ENCODE data around the gene ANK3. TPM values are rescaled to one million over a fixed set of nuclear protein-coding genes. Genes with fewer than 3 reads are reported as not detected.
A peak's percentile ranks its signal among the peaks of the same experiment; 100 is the strongest.

Gene ANK3
- total RNA-seq, 1 donor from 2014 or later: 39.1 TPM

DNA sequence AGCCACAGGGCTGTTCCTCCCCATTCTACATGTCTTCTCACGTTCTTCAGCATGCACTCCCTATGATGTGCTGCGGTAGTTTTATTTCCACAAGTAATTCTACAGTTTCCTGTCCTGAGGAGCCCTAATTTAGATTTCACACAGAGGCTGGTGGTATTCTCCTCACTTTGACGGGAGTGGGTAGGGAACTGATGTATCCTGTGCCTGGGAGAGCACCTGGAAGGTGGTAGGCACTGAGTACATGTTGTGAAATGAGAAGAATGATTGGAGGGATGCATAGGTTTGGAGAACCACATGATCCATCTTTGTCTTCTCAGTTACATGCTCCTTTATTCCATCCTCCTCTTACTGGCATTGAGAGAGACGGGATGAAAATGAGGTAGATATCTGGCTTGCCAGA is 365.2 kb downstream of the ANK3 start:
- ATAC-seq: no peak

DNA sequence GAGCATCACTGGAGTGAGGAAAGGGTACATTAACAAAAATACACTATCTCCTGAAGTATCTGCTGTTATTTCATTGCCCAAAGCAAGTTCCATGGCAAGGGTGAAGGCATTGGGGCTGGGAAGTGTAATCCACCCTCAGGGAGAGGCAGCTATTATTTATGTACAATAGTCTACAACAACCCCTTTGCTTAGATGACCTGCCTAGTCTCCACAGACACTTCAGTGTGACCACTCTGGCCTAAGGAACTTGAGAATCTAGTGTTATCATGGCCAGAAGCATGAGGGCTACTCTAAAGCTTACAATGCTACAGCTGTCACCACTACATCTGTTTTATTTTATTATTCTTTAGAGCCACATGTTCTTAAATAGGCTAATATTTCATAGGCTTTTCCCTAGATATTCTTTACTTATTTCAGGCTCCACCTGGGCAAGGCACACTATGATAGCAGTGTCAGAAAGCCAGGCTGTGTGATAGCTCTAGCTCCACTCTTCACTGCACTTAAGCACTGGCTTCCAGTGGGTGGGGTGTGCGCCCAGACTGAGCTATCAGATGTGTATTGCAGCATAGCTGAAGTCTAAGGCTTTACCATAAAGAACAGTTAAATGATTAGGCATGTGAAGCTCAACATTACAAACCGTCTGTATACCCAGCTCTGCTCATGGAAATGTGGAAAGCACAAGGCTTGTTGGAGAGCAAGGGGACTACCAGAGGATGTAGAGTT is 366.4 kb downstream of the ANK3 start:
- ATAC-seq: no peak

DNA sequence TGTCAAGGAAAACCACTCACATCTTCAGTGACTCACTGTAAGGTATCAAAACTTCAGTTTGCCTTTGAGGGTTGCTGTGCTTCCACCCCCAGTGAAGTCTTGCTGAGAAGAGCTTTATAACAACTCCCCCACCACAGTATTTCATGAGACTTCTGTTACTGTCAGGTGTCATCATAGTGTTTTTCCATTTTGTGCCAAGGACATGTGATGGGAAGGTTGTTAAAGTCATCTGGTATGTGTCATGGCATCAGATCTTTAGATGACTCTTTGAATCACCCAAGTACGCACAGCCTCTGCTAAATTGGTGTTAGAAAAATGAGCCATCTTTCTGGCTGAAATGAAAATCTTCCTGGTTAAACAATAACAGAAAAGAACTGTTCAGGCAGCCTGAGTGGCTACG is 368.3 kb downstream of the ANK3 start:
- ATAC-seq: no peak

DNA sequence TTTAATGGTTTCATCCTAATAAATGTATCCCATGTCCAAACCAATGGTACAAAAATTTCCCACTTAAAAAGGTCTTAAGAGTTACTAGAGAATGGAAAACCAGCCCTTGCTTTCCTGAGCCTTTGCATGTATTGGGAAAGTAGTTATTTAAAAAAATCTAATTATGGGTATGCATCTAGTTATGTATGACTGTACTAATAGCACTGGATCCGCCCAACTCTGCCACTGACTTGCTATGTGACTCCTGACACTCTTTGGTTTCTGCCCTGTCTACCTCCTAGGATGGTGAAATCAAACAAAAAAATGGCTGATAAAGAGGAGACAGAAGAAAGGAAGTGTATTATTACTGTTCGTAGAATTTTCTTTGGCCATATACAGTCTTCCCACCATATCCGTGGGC is 372.9 kb downstream of the ANK3 start:
- no peak for ATAC-seq

DNA sequence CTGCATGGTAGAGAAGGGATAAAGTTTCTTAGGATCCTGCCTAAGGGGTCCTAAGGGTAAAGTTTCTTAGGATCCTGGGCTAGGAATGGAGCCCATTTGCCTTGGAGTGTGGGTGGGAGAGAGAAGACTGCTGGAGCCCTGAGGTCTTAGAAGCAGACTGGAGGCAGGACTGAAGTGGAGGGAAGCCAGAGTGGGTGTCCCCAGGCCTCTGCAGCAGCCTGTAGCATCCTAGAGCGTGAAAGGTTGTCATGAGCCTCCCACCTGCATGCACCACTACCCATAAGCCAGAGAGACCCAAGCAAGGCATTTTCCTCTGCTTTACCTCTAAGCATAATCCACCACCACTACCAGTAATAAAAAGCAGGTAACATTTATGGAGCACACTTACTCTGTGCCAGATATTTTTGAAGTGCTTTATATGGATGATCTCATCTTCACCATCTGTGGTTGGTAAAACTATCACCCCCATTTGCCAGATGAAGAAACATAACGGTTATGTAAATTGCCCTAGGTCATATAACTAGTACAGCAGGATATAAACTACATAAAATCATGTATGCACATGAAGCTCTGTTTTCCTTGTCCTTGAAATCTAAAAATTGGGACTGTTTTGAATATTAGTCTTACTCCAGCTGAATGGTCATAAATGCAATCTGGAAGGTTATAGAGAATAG is 379.8 kb downstream of the ANK3 start:
- ATAC-seq: peak; percentile 20

DNA sequence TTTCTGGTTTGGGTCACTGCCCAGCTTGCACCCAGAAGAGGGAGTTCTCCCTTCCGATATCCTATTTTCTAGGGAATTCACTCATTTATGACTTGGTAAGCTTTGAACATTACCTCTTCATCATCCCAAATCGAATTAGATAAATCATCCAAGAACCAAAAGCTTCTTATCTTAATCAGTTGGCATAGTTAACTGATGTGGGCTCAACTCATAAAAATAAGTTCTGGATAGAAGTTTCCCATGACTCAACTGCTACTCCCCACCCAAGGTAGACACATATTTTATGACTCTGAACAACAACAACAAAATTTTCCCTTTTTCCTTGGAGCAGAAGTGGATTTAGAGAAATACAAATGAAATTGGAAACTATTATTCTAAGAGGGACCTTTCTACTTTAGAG is 380.4 kb downstream of the ANK3 start:
- ATAC-seq: no peak

DNA sequence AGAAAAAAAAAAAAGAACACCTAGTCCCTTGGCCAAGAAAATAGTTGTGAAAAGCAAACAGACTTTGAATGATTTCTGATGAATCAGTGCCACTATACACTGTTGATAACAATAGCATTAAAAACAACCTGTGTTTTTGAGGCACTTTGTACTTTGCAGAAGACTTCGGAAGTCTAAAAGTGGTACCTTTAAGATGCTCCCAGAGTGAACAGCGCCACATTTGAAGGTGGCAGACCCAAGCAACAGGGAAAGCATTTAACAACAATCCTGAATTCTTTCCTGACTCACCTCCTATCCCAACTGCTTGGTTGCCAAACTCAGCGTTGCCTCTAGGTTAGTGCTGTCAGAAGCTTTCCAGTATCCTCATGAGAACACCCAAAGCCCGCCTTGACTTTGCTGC is 380.9 kb downstream of the ANK3 start:
- ATAC-seq: peak; percentile 43

DNA sequence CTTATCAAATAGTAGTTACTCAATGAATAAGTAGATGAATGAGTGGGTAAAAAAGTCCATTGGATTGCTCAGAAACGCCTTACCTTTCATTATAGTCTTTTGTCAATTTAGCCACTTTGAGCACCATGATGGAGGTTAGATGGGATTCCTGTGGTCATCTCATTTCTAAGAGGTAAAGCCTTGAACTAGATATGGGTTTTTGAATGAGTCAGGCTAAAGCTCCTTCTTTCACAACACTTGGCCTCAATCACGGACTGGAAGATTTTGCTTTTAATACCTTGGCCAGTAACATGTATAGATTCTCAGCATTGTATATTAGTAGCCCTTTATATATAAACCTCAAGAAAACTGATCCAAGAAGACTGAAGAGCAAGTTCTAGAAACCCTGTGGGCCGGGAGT is 383.6 kb downstream of the ANK3 start:
- ATAC-seq: no peak

DNA sequence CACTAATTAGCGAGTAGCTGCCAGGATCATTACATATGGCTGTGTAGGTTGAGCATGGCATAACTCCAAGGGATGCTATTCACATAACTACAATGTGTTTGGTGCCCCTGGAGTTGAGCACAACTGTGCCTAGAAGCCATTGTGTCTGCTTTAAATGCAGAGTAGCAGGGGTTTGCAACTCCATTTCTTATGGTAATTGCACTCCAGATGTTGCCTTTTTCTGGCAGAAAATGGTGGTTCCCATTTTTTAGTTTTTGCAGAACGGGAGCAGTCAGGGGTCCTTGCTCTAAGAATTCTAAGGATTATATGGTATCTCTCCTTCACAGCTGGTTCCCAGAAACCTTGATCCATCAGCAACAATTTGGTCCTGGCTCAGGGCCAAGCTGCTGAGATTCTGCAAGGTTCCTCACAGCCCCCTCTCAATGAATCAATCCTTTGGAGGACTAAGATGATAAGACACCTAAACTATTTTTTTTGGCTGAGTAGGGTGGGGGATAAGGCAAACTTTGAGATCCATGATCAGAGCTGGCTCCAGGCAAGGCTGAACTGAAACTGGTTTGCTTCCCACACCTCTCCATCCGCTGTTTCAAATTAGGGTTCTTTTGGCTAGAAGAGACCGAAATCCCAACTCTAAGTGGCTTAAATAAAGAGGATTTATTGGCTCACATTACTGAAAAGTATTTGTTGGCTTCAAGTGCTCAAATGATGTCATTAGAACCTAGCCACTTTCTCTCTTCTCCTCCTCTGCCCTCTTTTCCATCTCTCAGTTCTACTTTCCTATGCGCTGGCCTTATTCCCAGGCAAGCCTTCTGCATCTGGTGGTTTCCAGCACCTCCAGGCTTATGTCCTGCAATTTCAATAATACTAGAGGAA is 385.8 kb downstream of the ANK3 start:
- ATAC-seq: no peak

DNA sequence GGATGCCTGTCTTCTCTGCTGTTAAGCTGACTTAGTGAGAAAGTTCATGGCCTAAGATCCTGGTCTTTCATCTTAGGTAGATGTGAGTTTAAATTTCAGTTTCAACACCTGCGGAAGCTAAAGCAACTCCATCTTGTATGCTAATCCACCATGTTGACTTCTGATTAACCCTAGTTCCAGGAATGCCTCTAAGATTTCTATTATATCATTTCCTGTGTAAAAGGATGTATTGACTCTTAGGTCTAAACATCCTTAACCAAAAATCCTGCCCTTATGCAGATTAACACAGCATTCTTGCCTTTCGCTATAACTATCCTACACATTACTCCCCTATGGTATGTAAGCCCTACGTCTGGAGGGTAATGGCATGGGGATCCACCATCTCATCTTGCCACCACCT is 388.9 kb downstream of the ANK3 start:
- ATAC-seq: no peak

DNA sequence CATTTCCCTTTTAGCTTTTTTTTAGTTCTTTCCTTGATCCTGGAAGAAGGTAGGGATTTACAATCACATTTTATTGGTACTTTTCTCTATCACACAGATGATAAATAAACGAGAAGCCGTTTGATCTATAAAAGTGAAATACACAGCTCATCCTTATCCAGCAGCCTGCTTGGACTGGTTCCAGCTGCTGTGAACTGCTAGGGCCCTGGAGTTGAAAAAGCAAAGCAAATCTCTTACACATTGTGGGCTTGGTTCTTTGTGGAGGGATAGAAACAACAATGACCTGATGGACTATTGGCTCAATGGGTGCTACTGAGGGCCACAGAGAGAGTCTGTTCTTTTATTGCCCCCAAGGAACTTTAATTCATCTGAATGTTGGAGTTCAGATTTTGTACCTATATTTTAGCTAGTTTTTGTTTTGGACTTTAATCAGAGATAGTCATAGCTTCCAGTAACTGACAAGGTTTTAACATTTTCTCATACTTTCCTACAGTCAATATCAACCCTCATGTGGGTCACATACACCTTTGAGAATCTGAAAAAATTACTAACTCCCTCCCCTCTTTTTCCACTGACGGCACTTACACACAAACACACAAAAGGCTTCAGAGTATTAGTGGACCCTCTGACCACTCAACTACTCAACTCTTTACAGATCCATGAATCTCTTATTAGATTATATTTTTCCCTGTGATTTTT is 391.7 kb downstream of the ANK3 start:
- no peak for ATAC-seq

DNA sequence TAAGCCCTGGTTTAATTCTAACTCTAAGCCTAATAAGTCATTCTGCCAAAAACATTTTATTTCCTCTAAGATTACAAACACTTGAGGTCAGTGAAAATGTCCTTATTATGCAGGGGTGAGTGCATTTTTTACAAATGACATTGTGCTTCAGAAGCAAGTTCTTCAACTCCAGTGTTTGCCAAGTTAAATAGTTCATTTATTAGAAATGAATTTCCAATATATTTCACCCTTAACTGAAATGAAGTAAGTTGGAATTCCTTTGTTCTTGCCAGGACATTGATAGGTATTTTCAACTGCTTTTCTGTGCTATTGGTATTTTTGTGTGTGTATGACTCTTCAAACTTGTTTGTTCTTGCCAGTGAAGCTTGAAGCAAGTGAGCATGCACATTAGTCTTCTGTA is 393.8 kb downstream of the ANK3 start:
- ATAC-seq: peak; percentile 68

DNA sequence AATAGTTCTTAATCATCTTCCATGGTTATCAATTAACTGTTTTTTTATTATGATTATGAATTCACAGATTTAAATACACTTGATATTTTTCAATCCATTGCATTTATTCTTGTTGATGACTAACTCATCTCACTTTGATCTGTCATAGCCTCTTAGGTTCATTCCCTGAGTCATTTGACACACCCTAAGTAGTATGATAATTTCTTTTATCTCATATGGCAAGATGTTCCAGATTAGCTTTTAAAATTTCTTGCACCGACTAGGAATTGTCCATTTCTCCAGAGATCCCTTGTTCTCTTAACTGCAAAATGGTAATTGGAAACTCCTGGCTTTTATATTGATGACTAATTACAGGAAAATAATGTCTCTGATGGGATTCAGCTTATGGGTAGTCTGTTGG is 395.7 kb downstream of the ANK3 start:
- peak; percentile 36 for ATAC-seq

DNA sequence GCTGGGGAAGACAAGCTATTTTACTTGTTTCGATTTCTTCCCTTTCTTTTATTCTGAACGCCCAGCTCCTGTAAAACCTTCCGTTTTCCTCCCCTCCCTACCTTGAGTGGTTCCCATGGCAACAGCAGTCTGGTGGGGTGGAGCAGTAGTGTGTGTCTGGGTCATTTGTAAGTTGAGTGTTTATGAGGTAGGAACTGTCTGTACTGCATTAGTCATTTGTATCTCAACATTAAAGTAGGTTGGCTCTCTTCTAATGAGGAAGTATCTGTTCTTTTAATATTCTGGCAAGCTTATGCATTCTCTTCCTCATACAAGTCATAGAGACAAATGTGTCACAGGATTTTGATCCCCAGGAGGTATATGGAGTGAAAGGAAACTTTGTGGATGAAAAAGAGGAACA is 398.0 kb downstream of the ANK3 start:
- ATAC-seq: peak; percentile 98

DNA sequence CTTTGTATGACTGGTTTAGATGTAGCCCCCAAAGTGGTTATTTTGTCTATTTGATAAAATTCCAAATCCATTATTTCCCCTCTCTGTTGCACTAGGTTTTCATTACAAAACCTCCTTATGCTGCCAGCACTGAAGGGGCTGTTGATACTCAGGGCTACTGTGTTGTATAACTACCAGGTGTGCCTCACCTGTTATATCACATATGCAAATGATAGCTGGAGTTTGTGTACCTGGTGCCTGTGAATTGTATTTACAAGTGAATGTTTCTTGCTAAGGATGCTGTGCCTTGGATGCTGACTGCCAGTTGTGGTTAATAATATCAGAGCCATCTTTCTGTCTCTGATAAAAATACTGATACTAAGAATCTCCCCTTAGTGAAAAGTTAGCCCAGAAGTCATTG is 398.6 kb downstream of the ANK3 start:
- ATAC-seq: no peak

DNA sequence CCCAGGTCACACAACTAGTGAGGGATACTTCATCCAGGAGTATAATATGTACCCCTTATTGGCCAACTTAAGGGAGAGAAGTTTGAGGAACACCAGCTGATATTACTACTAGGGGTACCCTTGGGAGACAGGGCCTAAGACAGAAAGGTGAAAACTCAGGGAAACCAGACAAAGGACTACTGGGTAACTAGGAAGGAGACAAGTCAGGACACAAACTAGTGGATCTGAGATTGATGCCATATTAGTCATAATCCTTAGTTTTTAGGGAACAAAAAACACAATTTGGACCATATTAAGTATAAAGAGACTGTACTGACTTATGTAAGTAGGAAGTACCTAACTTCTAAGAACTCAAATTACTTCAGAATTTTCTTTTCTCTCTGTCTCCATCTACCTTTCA is 404.0 kb downstream of the ANK3 start:
- ATAC-seq: no peak

DNA sequence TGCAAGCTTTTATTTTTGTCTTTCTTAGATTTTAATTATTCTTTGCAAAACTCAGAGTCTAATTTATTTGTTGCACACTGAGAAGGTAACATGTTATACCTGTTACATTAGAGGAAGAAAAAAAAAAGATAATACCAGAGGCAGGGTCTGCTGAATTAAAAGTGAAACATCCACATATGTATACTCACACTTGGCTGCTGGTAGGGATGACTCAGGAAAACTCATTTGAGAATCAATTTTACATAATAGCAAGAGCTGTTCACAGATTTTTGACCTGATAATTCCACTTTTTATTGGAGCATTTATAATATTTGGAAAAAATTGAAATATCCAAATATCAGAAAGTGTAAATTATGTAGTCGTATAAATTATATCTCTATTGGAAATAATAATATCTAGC is 405.3 kb downstream of the ANK3 start:
- ATAC-seq: no peak

DNA sequence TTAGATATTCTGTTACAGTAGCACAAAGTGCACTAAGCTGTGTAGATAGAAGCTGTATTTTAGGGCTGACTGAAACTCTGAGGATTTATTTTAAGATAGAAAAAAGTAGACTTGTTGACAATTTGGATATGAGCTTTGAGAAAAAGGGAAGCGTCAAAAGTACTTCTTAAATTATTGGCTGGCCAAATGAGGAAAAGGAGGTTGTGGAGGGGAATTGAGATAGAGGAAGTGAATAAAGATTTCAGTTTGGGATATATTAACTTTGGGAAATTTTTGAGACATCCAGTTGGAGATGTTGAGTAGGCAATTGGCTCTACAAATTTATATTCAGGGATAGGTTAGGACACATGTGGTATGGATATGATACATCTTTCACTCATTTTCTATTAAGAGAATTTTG is 409.3 kb downstream of the ANK3 start:
- no peak for ATAC-seq

DNA sequence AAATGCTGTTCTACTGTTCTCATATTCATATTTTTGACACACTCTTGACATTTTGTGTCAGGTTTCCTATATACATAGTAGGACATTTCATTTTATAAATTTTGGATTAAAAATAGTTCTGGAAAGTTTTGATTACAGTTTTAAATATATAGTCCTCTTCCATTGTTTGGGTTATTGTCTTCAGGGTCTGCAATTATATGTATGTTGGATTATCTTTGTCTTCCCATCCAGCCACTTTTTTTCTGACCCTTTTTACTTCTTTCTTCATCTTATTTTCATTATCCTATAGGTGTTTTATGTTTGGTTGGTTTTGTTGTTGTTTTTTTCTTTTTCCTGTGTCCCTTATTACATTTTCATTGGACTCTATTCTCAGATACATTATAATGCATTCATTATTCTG is 412.2 kb downstream of the ANK3 start:
- no peak for ATAC-seq

DNA sequence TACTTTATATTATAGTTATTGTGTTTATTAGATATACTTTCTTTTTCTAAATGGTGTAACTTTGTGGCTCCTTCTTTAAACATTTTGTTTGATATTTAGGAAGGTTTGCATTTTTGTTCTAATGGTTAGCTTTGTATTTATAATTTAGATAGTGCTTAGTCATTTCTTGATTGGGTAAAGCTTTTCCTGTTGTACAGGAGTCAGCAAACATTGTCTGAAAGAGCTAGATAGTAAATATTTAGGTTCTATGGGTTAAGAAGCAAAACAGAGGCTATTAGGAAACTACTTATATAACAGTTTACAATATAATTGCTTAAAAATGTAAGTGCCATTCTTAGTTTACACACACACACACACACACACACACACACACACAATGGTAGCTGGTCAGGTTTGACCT is 412.8 kb downstream of the ANK3 start:
- ATAC-seq: no peak

All from esophagus mucosa (tissue), 1 donor.